ENCODE data around the gene RFFL. TPM values are rescaled to one million over a fixed set of nuclear protein-coding genes. Genes with fewer than 3 reads are reported as not detected.

RFFL gene
- total and polyA plus RNA-seq, 9 of the 15 experiments (the other 6 are each of a cell fraction or from before 2014, with no cell fraction given): 3.4 to 18.1 (median 12.8) TPM

DNA sequence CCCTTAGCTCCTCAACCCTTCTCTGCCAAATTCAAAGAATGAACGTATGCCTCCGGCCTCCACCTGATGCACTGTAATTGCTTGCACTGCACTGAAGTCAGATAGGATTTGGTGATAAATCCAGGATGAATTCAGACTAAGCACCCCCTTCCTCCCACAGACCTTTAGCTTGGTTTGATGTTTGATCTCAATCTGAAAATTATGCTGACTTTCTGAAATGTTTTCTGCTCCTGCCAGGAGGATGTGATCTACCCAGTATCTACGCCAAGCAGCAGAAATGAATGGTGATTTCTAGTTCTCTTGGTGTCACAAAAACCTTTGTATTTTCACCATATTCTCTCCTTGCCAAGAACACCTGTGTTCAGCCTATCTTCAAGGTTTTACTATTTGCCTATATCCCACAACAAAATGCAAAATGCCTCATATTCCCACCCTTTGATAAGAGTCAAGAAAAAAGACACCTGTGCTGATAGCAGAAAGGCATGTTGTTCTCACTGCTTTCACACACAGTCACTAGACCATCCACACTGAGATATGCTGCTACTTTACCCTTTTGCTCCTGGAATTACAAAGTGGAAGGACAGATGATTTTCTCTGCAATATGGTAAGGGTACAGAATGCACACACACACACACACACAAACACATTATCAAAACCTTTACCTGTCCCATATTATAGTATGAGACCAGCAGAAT, 14.7 kb downstream of the RFFL start:
- Histone ChIP-seq H4K20me1 (replicated peaks; ENCODE audit: control insufficient read depth, insufficient read depth, low read length) (no peaks in the 10 kb centered on the region), H3K36me3 (ENCODE audit: control insufficient read depth, insufficient read depth, low read length) (no peaks in the 10 kb centered on the region), H3K4me1 (replicated peaks in 1 of 2; ENCODE audit: control insufficient read depth in 2 of 2, insufficient read depth in 2 of 2, low read length in 2 of 2) (peaks cover 0 to 15% of the 10 kb centered on the region in 2 experiments), H3K27me3 (ENCODE audit: control insufficient read depth in 2 of 2, insufficient read depth in 2 of 2, low read length in 2 of 2) (no peaks in the 10 kb centered on the region), H3K9ac (ENCODE audit: insufficient read depth in 1 of 2, low read depth in 2 of 2, low read length in 2 of 2) (no peak overlapping the region), H3K9me1 (ENCODE audit: control insufficient read depth, insufficient read depth, low read length) (no peaks in the 10 kb centered on the region), H3K27ac (ENCODE audit: extremely low read depth, low read depth, low read length) (no peak overlapping the region), H2AFZ (ENCODE audit: low read depth, low read length) (no peak overlapping the region), H3K9me3 (replicated peaks; ENCODE audit: control insufficient read depth, insufficient read depth, low read depth, low read length) (no peaks in the 10 kb centered on the region), H3K4me3 (no peak overlapping the region), H3K4me2 (ENCODE audit: insufficient read depth, low read length) (no peak overlapping the region), H3K79me2 (ENCODE audit: control insufficient read depth, insufficient read depth, low read length) (no peaks in the 10 kb centered on the region; the same call in 1 of the 3 replicates)
- POLR2A ChIA-PET: no interaction called here
- WGBS (ENCODE audit: insufficient coverage, low coverage, missing lambda C conversion rate): 52% methylated on average over 3 of the region's 3 CpGs
- intact Hi-C loops (cut with micrococcal nuclease): no loop called here
- DNase-seq (ENCODE audit: extremely low read depth in 1 of 4, low spot score in 3 of 4): no peak
- FAIRE-seq: no peak
- in situ Hi-C loops (cut with MboI): no loop called here
- ATAC-seq: no peak
- no TSS peak for BruUV-seq (replicated peaks)
- CTCF ChIA-PET (ENCODE audit: low intra/inter-chr PET ratio): no interaction called here
- TF ChIP-seq C11orf30 (IDR thresholded peaks at IDR 0.05; ENCODE audit: low read depth) (peak; percentile 48; the same call in 1 of the 2 replicates), ZNF316 (IDR thresholded peaks at IDR 0.05) (peak; percentile 68), ZNF24 (IDR thresholded peaks at IDR 0.05) (no peak)

GRCh38 chr17:35046740-35047283, 16.7 kb downstream of the RFFL start:
- WGBS (ENCODE audit: insufficient coverage, low coverage, missing lambda C conversion rate): 3% methylated on average over 5 of the region's 5 CpGs
- Histone ChIP-seq H3K79me2 (ENCODE audit: control insufficient read depth, insufficient read depth, low read length) (no peaks in the 10 kb centered on the region), H3K27me3 (ENCODE audit: control insufficient read depth in 2 of 2, insufficient read depth in 2 of 2, low read length in 2 of 2) (no peaks in the 10 kb centered on the region), H2AFZ (ENCODE audit: low read depth, low read length) (0 out of 2 replicates have a peak overlapping the region, but pooled peaks have one; percentile 29), H3K9ac (ENCODE audit: insufficient read depth in 1 of 2, low read depth in 2 of 2, low read length in 2 of 2) (no peak overlapping the region), H4K20me1 (replicated peaks; ENCODE audit: control insufficient read depth, insufficient read depth, low read length) (no peaks in the 10 kb centered on the region), H3K9me3 (replicated peaks; ENCODE audit: control insufficient read depth, insufficient read depth, low read depth, low read length) (no peaks in the 10 kb centered on the region), H3K4me3 (peak overlapping the region; percentile 23; the same call in 1 of the 2 replicates), H3K27ac (ENCODE audit: extremely low read depth, low read depth, low read length) (peak overlapping the region; percentile 37; the same call in 1 of the 3 replicates), H3K4me1 (replicated peaks in 1 of 2; ENCODE audit: control insufficient read depth in 2 of 2, insufficient read depth in 2 of 2, low read length in 2 of 2) (peaks cover 0 to 15% of the 10 kb centered on the region in 2 experiments), H3K36me3 (ENCODE audit: control insufficient read depth, insufficient read depth, low read length) (no peaks in the 10 kb centered on the region), H3K4me2 (ENCODE audit: insufficient read depth, low read length) (peak overlapping the region; percentile 53), H3K9me1 (ENCODE audit: control insufficient read depth, insufficient read depth, low read length) (no peaks in the 10 kb centered on the region)
- BruUV-seq (replicated peaks): no TSS peak
- ATAC-seq (peak; percentile 74), DNase-seq (ENCODE audit: extremely low read depth in 1 of 4, low spot score in 3 of 4) (peak in 3 of 4 experiments; percentile 14 to 83 (median 43)), FAIRE-seq (peak; percentile 26)
- ChIA-PET POLR2A (interaction anchor here (1.0 to 1.4 kb wide), 5 partner anchors 9 to 21 kb away, joined by 4 to 7 read pairs (median 5); partner anchors contain the start of gene RFFL), CTCF (ENCODE audit: low intra/inter-chr PET ratio) (no interaction called here)
- intact Hi-C loops (cut with micrococcal nuclease) (no loop called here), in situ Hi-C loops (cut with MboI) (no loop called here)
- TF ChIP-seq PBX2 (CRISPR knock-in tag; IDR thresholded peaks at IDR 0.05; ENCODE audit: low read depth): no peak
- peak; percentile 53; the same call in 1 of the 2 replicates for TF ChIP-seq PBX2 (tag; conservative IDR thresholded peaks at IDR 0.05; ENCODE audit: low read depth)
- TF ChIP-seq, protein P1, sequence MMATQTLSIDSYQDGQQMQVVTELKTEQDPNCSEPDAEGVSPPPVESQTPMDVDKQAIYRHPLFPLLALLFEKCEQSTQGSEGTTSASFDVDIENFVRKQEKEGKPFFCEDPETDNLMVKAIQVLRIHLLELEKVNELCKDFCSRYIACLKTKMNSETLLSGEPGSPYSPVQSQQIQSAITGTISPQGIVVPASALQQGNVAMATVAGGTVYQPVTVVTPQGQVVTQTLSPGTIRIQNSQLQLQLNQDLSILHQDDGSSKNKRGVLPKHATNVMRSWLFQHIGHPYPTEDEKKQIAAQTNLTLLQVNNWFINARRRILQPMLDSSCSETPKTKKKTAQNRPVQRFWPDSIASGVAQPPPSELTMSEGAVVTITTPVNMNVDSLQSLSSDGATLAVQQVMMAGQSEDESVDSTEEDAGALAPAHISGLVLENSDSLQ (IDR thresholded peaks at IDR 0.05): peak; percentile 34; the same call in 1 of the 2 replicates

Measured in K562 (cell line).